Hepatocyte (in vitro differentiated cells): Measurements from ENCODE around the gene NELL2. TPM values are rescaled to one million over a fixed set of nuclear protein-coding genes. Genes with fewer than 3 reads are reported as not detected.
"Not testable (repeated sequence)": the region's sequence is repeated elsewhere in the genome, so short reads cannot be mapped to it uniquely, and the experiment has no call there.

Experiments used
- DNase-seq: peaks from one replicate; pipeline ENCODE4 v3.0.0-alpha.2; 2016; ENCODE audit warnings: low spot score
- H2AFZ ChIP-seq: fragments of 200-600 bp; sonication (generic); 2 replicates; pipeline ENCODE4 v1.6.0; 2016; ENCODE audit warnings: antibody characterized with exemption, mild to moderate bottlenecking
- H3K27ac ChIP-seq: fragments of 200-600 bp; sonication (generic); 2 replicates; pipeline ENCODE4 v1.5.1; 2016; ENCODE audit warnings: mild to moderate bottlenecking
- H3K27me3 ChIP-seq: fragments of 200-600 bp; sonication (generic); 2 replicates; pipeline ENCODE4 v1.6.1; 2016
- H3K36me3 ChIP-seq: fragments of 200-600 bp; sonication (generic); replicated peaks from 2 replicates; pipeline ENCODE4 v1.5.1; 2016; ENCODE audit warnings: low read depth; ENCODE audit not compliant: insufficient read depth
- H3K4me1 ChIP-seq: fragments of 200-600 bp; sonication (generic); 2 replicates; pipeline ENCODE4 v1.5.1; 2016; ENCODE audit warnings: mild to moderate bottlenecking, moderate library complexity; ENCODE audit not compliant: insufficient read depth
- H3K4me2 ChIP-seq: fragments of 200-600 bp; sonication (generic); 2 replicates; pipeline ENCODE4 v1.6.0; 2016
- H3K4me3 ChIP-seq: fragments of 200-600 bp; sonication (generic); 2 replicates; pipeline ENCODE4 v1.5.1; 2016; ENCODE audit warnings: mild to moderate bottlenecking
- H3K79me2 ChIP-seq: fragments of 200-600 bp; sonication (generic); 2 replicates; pipeline ENCODE4 v1.6.0; 2017; ENCODE audit warnings: mild to moderate bottlenecking
- H3K9me2 ChIP-seq: fragments of 200-600 bp; sonication (generic); replicated peaks from 2 replicates; pipeline ENCODE4 v1.6.0; 2017; ENCODE audit warnings: mild to moderate bottlenecking; ENCODE audit not compliant: insufficient read depth
- H3K9me3 ChIP-seq: fragments of 200-600 bp; sonication (generic); 2 replicates; pipeline ENCODE4 v1.5.1; 2016; ENCODE audit warnings: low read depth, mild to moderate bottlenecking
- H4K20me1 ChIP-seq: fragments of 200-600 bp; sonication (generic); 2 replicates; pipeline ENCODE4 v1.6.0; 2016; ENCODE audit warnings: mild to moderate bottlenecking; ENCODE audit not compliant: insufficient read depth, poor library complexity, severe bottlenecking
- CTCF ChIP-seq: fragments of 200-600 bp; sonication (generic); IDR thresholded peaks from 2 replicates; pipeline ENCODE4 v1.5.1; 2016; ENCODE audit warnings: antibody characterized with exemption, mild to moderate bottlenecking; ENCODE audit not compliant: poor library complexity
- EZH2 ChIP-seq: fragments of 200-600 bp; sonication (generic); IDR thresholded peaks from 2 replicates; pipeline ENCODE4 v1.6.1; 2016; ENCODE audit warnings: antibody characterized with exemption, mild to moderate bottlenecking, borderline replicate concordance
- EZH2phosphoT487 ChIP-seq: fragments of 200-600 bp; sonication (generic); IDR thresholded peaks from one replicate; pipeline ENCODE4 v1.6.1; 2018; ENCODE audit warnings: antibody characterized with exemption, mild to moderate bottlenecking, low read depth, moderate library complexity; ENCODE audit not compliant: unreplicated experiment, severe bottlenecking
- WGBS: methylation state at CpG from one replicate; pipeline ENCODE4 v1.1.6; 2016; ENCODE audit warnings: low lambda C conversion rate; ENCODE audit errors: missing lambda C conversion rate; 5-methylcytosine and 5-hydroxymethylcytosine counted together
- polyA plus RNA-seq: library from polyadenylated mRNA; unstranded; fragments of >200 nt; fragmentation: Nextera tagmentation; extraction: Ambion mirVana; gene quantifications from 2 replicates; pipeline ENCODE4 v1.2.1, GENCODE V29; 2016
- total RNA-seq: library from RNA; depleted of rRNA; stranded (reverse); fragments of >200 nt; gene quantifications from 2 replicates; pipeline ENCODE4 v1.2.3, GENCODE V29; 2014

Gene NELL2
- total and polyA plus RNA-seq, 2 experiments from 2014 or later = 7.4 to 31.3 TPM

GRCh38 chr12:44915958-44916357, 39.8 kb upstream of the NELL2 start:
- Histone ChIP-seq H4K20me1 (no peaks in the 10 kb centered on the region), H3K79me2 (no peaks in the 10 kb centered on the region), H3K27ac (no peak overlapping the region), H3K9me2 (no peaks in the 10 kb centered on the region), H3K4me2 (no peak overlapping the region), H2AFZ (no peak overlapping the region), H3K27me3 (no peaks in the 10 kb centered on the region), H3K4me3 (no peak overlapping the region), H3K36me3 (no peaks in the 10 kb centered on the region), H3K4me1 (no peaks in the 10 kb centered on the region), H3K9me3 (no peaks in the 10 kb centered on the region)
- TF ChIP-seq CTCF (no peak), EZH2phosphoT487 (no peak), EZH2 (no peak)
- no peak for DNase-seq

- no peak overlapping the region for H3K27ac ChIP-seq
- no peaks in the 10 kb centered on the region for H3K79me2 ChIP-seq
- H4K20me1 ChIP-seq = no peaks in the 10 kb centered on the region
- WGBS = 60% methylated on average over 2 of the region's 2 CpGs
- H3K27me3 ChIP-seq = no peaks in the 10 kb centered on the region
- no peaks in the 10 kb centered on the region for H3K36me3 ChIP-seq
- H2AFZ ChIP-seq = no peak overlapping the region
- no peak overlapping the region for H3K4me2 ChIP-seq
- DNase-seq = no peak
- H3K9me2 ChIP-seq = no peaks in the 10 kb centered on the region
- no peaks in the 10 kb centered on the region for H3K9me3 ChIP-seq
- TF ChIP-seq CTCF = no peak
- TF ChIP-seq EZH2phosphoT487 = no peak
- TF ChIP-seq EZH2 = no peak
- no peaks in the 10 kb centered on the region for H3K4me1 ChIP-seq
- no peak overlapping the region for H3K4me3 ChIP-seq
Observed at GRCh38 chr12:44904321-44904720, 28.2 kb upstream of the NELL2 start.

- H4K20me1 ChIP-seq, H3K4me3 ChIP-seq, H3K9me3 ChIP-seq, H3K79me2 ChIP-seq, H3K27ac ChIP-seq, H3K9me2 ChIP-seq, H3K36me3 ChIP-seq, H2AFZ ChIP-seq, DNase-seq, H3K4me1 ChIP-seq, H3K27me3 ChIP-seq, H3K4me2 ChIP-seq: not testable (repeated sequence)
- WGBS = 79% methylated on average over 6 of the region's 6 CpGs
Observed at GRCh38 chr12:44898108-44898507, 22.0 kb upstream of the NELL2 start.

- H3K36me3 ChIP-seq = no peaks in the 10 kb centered on the region
- no peaks in the 10 kb centered on the region for H3K27me3 ChIP-seq
- no peaks in the 10 kb centered on the region for H3K9me2 ChIP-seq
- H3K9me3 ChIP-seq = no peaks in the 10 kb centered on the region
- no peaks in the 10 kb centered on the region for H3K4me1 ChIP-seq
- TF ChIP-seq EZH2 (no peak), CTCF (no peak), EZH2phosphoT487 (no peak)
- no peak overlapping the region for H3K4me2 ChIP-seq
- no peak overlapping the region for H3K4me3 ChIP-seq
- WGBS = 93% methylated on average over 3 of the region's 3 CpGs
- DNase-seq = no peak
- H2AFZ ChIP-seq = no peak overlapping the region
- H3K79me2 ChIP-seq = no peaks in the 10 kb centered on the region
- no peak overlapping the region for H3K27ac ChIP-seq
- H4K20me1 ChIP-seq = no peaks in the 10 kb centered on the region
Observed at GRCh38 chr12:44889926-44890325, 13.8 kb upstream of the NELL2 start.
